Caco-2 (cell line): ENCODE results near the gene SLC2A9. TPM values are rescaled to one million over a fixed set of nuclear protein-coding genes. Genes with fewer than 3 reads are reported as not detected.
"Not testable (repeated sequence)": the region's sequence is repeated elsewhere in the genome, so short reads cannot be mapped to it uniquely, and the experiment has no call there.

Experiments used
- BruUV-seq: library from RNA; stranded (reverse); fragments of 400-500 nt; replicated peaks from 2 replicates; lab custom pipeline; 2021; lab: Mats Ljungman, UMichigan
- CTCF ChIA-PET: fragments of 300-600 bp; sonication (Branson Sonifier 250); formaldehyde crosslinking; loops from one replicate; lab custom pipeline; 2022; ENCODE audit warnings: antibody characterized with exemption; lab: Charles Lee
- POLR2A ChIA-PET: fragments of 300-600 bp; sonication (Branson Sonifier 250); formaldehyde crosslinking; loops from one replicate; lab custom pipeline; 2022; ENCODE audit warnings: antibody characterized with exemption; lab: Charles Lee
- DNase-seq, 2 experiments: peaks; one replicate each; pipeline versions ENCODE4 v3.0.0 to v3.0.0-alpha.2; 2020 to 2022
- H3K27me3 ChIP-seq: replicated peaks from 2 replicates; pipeline ENCODE4 v1.6.0; 2011; ENCODE audit warnings: low read length; ENCODE audit not compliant: control insufficient read depth, insufficient read depth
- H3K36me3 ChIP-seq: 2 replicates; pipeline ENCODE4 v1.5.1; 2011; ENCODE audit warnings: low read length; ENCODE audit not compliant: control insufficient read depth, insufficient read depth
- H3K4me1 ChIP-seq: fragments of 250-450 bp; sonication (Bioruptor Pico); 2 replicates; pipeline ENCODE4 v1.5.1; 2020; ENCODE audit warnings: mild to moderate bottlenecking
- H3K4me3 ChIP-seq: 2 replicates; pipeline ENCODE4 v1.5.1; 2011; ENCODE audit warnings: low read depth, mild to moderate bottlenecking, control low read depth, low read length
- H3K9me3 ChIP-seq: fragments of 250-450 bp; sonication (Bioruptor Pico); 2 replicates; pipeline ENCODE4 v1.5.1; 2020; ENCODE audit warnings: mild to moderate bottlenecking, moderate library complexity
- H3K27ac Mint-ChIP-seq: one replicate; pipeline ENCODE4 v1.8.0; 2022; ENCODE audit warnings: mixed read lengths; ENCODE audit not compliant: unreplicated experiment
- H3K27me3 Mint-ChIP-seq: one replicate; pipeline ENCODE4 v1.8.0; 2022; ENCODE audit warnings: mixed read lengths; ENCODE audit not compliant: insufficient read depth, unreplicated experiment
- H3K36me3 Mint-ChIP-seq: one replicate; pipeline ENCODE4 v1.8.0; 2022; ENCODE audit warnings: mild to moderate bottlenecking, mixed read lengths; ENCODE audit not compliant: insufficient read depth, unreplicated experiment
- H3K4me1 Mint-ChIP-seq: one replicate; pipeline ENCODE4 v1.8.0; 2022; ENCODE audit warnings: low read depth, mixed read lengths; ENCODE audit not compliant: unreplicated experiment
- H3K4me3 Mint-ChIP-seq: one replicate; pipeline ENCODE4 v1.8.0; 2022; ENCODE audit warnings: mild to moderate bottlenecking, moderate library complexity, mixed read lengths; ENCODE audit not compliant: unreplicated experiment
- H3K9me3 Mint-ChIP-seq: one replicate; pipeline ENCODE4 v1.8.0; 2022; ENCODE audit warnings: mixed read lengths; ENCODE audit not compliant: unreplicated experiment
- CTCF ChIP-seq, 2 experiments: fragments of 200-600 bp in 1 of 2; IDR thresholded peaks; 1 replicate in 1 of 2; 2 replicates in 1 of 2; pipeline versions ENCODE4 v1.5.1 to v1.8.0; 2011 to 2022; ENCODE audit warnings: antibody characterized with exemption in 1 of 2, control low read depth in 1 of 2, inconsistent platforms in 1 of 2, low read depth in 1 of 2, low read length in 1 of 2, mild to moderate bottlenecking in 1 of 2, moderate library complexity in 1 of 2; ENCODE audit not compliant: insufficient read depth in 1 of 2, severe bottlenecking in 1 of 2, unreplicated experiment in 1 of 2
- intact Hi-C: fragments of 100-400 bp; cut with micrococcal nuclease; formaldehyde crosslinking; loops from one replicate; pipeline ENCODE4 v1.10.0; 2022; ENCODE audit not compliant: unreplicated experiment
- total RNA-seq: library from RNA; stranded (reverse); gene quantifications from 2 replicates; pipeline ENCODE4 v1.2.3, GENCODE V29; 2022

Gene SLC2A9
- total RNA-seq, 1 experiment from 2014 or later, result 21.0 TPM

- no peaks in the 10 kb centered on the region for H3K9me3 Mint-ChIP-seq
- TF ChIP-seq CTCF (IDR thresholded peaks at IDR 0.05; ENCODE audit: insufficient read depth in 1 of 2, low read depth in 1 of 2, low read length in 1 of 2, severe bottlenecking in 1 of 2, unreplicated experiment in 1 of 2), result no peak
- H3K4me3 Mint-ChIP-seq, result no peak overlapping the region
- H3K27ac Mint-ChIP-seq, result no peak overlapping the region
- no peaks in the 10 kb centered on the region for H3K36me3 Mint-ChIP-seq
- H3K4me1 Mint-ChIP-seq, result no peaks in the 10 kb centered on the region
- intact Hi-C loops, result no loop called here
- DNase-seq, result no peak
- Histone ChIP-seq H3K36me3 (no peaks in the 10 kb centered on the region), H3K4me1 (no peaks in the 10 kb centered on the region), H3K9me3 (no peaks in the 10 kb centered on the region), H3K4me3 (no peak overlapping the region), H3K27me3 (no peaks in the 10 kb centered on the region)
- CTCF ChIA-PET, result no interaction called here
- no TSS peak for BruUV-seq
- POLR2A ChIA-PET, result no interaction called here
- no peaks in the 10 kb centered on the region for H3K27me3 Mint-ChIP-seq
These were observed 33.4 kb downstream of the SLC2A9 start for GRCh38 chr4:9987749-9988362.

GRCh38 chr4:9984621-9985020, 36.7 kb downstream of the SLC2A9 start:
- Histone ChIP-seq H3K4me3 (no peak overlapping the region), H3K27me3 (no peaks in the 10 kb centered on the region), H3K4me1 (no peaks in the 10 kb centered on the region), H3K9me3 (no peaks in the 10 kb centered on the region), H3K36me3 (no peaks in the 10 kb centered on the region)
- H3K9me3 Mint-ChIP-seq, result peaks cover 12% of the 10 kb centered on the region
- H3K27ac Mint-ChIP-seq, result no peak overlapping the region
- intact Hi-C loops, result no loop called here
- CTCF ChIA-PET, result no interaction called here
- H3K4me1 Mint-ChIP-seq, result no peaks in the 10 kb centered on the region
- no peaks in the 10 kb centered on the region for H3K27me3 Mint-ChIP-seq
- no peak for DNase-seq
- H3K4me3 Mint-ChIP-seq, result no peak overlapping the region
- POLR2A ChIA-PET, result no interaction called here
- TF ChIP-seq CTCF (IDR thresholded peaks at IDR 0.05; ENCODE audit: insufficient read depth in 1 of 2, low read depth in 1 of 2, low read length in 1 of 2, severe bottlenecking in 1 of 2, unreplicated experiment in 1 of 2), result no peak
- H3K36me3 Mint-ChIP-seq, result peaks cover 9% of the 10 kb centered on the region
- BruUV-seq, result no TSS peak

GRCh38 chr4:9983211-9983610, 38.1 kb downstream of the SLC2A9 start:
- TF ChIP-seq CTCF (IDR thresholded peaks at IDR 0.05; ENCODE audit: insufficient read depth in 1 of 2, low read depth in 1 of 2, low read length in 1 of 2, severe bottlenecking in 1 of 2, unreplicated experiment in 1 of 2), result no peak
- peaks cover 9% of the 10 kb centered on the region for H3K36me3 Mint-ChIP-seq
- H3K4me3 Mint-ChIP-seq, result no peak overlapping the region
- POLR2A ChIA-PET, result no interaction called here
- no TSS peak for BruUV-seq
- peaks cover 12% of the 10 kb centered on the region for H3K9me3 Mint-ChIP-seq
- Histone ChIP-seq H3K36me3 (no peaks in the 10 kb centered on the region), H3K27me3 (no peaks in the 10 kb centered on the region), H3K9me3 (no peaks in the 10 kb centered on the region), H3K4me3 (no peak overlapping the region), H3K4me1 (no peaks in the 10 kb centered on the region)
- CTCF ChIA-PET, result no interaction called here
- H3K4me1 Mint-ChIP-seq, result no peaks in the 10 kb centered on the region
- intact Hi-C loops, result no loop called here
- no peaks in the 10 kb centered on the region for H3K27me3 Mint-ChIP-seq
- H3K27ac Mint-ChIP-seq, result no peak overlapping the region
- no peak for DNase-seq

- H3K4me1 ChIP-seq, H3K9me3 ChIP-seq, DNase-seq, H3K4me1 Mint-ChIP-seq, POLR2A ChIA-PET, H3K4me3 Mint-ChIP-seq, CTCF ChIA-PET, intact Hi-C loops, H3K27me3 ChIP-seq, BruUV-seq, H3K27ac Mint-ChIP-seq, H3K36me3 ChIP-seq, H3K27me3 Mint-ChIP-seq, H3K36me3 Mint-ChIP-seq, H3K4me3 ChIP-seq: not testable (repeated sequence)
- H3K9me3 Mint-ChIP-seq, result peaks cover 12% of the 10 kb centered on the region
These were observed 39.4 kb downstream of the SLC2A9 start for GRCh38 chr4:9981899-9982298.
